GM21515 (cell line): Measurements from ENCODE around the gene ERN1.
"Not testable (repeated sequence)": the region's sequence is repeated elsewhere in the genome, so short reads cannot be mapped to it uniquely, and the experiment has no call there.

Source experiments
- ATAC-seq: cut with Tn5 transposase; IDR thresholded peaks from one replicate; pipeline ENCODE4 v1.9.1; 2021; ENCODE audit not compliant: unreplicated experiment

Gene ERN1

GRCh38 chr17:64036198-64036922, 93.6 kb downstream of the ERN1 start:
- ATAC-seq = no peak

DNA sequence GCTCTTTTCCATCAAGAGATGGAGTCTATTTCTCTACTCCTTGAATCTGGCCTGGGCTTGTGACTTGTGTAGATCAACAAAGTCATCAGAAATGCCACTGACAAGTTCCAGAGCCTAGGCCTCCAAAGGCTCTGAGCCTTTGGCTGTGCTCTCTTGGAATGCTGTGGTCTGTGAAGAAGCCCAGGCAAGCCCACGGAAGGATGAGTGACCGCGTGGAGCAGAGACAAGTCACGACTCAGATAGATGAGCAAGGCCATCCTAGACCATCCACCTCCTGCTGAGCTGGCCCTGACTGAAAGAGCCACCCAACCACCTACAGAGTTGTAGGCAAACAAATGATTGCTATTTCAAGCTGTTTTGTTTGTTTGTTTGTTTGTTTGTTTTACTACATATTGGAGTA, 97.9 kb downstream of the ERN1 start:
- ATAC-seq = no peak

GRCh38 chr17:64028874-64029464, 101.0 kb downstream of the ERN1 start:
- no peak for ATAC-seq

DNA sequence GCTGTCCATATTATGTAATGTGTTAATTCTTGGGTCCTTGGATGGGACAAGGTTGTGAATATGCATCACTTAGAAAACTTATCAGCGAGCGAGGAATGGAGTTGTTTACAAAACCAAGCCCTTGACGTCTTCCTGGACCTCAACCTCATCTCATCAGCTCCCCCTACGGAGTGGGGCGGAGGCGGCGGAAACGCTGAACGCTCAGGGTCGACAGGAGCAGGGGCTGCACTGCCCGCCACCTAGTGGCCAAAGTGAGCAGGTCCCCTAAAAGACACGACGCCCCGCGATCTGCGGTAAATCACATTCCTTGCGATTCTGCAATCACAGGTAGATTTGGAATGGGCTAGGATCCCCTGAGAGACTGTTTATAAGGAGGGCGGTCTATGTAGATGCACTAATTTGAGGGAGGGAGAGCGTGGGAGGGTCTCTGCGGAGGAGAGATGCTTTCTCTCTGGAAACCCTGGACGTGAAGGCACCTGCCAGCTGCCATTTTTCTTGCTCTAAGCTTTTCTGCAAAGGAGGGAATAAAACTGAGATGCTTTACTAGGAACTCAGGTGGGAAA, 104.1 kb downstream of the ERN1 start:
- peak; percentile 74 for ATAC-seq

DNA sequence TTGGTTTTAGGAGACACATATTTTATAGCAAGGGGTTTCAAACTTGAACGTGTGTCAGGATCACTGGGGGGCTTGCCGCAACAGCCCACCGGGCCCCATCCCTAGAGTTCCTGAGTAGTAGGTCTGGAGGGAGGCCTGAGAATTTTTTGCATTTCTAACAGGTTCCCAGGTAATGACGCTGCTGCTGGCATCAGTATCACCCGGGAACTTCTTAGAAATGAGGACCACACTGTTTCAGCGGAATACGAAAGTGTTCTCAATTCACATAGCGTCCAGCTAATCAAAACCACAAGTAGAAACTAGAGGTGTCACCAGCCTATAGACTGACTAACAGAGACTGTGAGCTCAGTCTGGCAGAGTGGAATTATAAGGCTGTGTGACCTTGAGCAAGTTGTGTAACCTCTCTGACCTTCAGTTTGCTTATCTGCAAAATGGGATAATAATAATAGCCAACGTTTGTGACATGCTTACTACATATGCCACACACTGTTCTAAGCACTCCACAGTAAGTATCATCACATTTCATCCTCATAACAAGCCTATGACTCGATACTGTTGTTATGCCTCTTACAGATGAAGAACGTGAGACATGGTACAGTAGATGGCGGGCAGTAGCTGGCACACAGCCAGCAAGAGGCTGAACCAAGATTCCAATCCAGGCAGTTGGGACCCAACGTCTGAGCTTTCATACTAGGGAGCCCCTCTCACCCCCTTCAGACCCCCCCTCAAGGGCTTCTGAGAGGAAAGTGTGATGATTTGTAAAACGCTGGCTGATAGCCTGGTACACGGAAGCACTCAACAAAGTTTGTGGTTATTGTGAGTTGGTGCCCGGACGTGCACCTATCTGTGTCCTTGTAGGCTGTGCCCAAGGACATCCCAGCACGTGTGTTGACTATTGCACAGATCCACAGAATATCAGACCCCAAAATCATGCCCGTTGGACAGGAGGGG, 104.9 kb downstream of the ERN1 start:
- ATAC-seq = no peak

- no peak for ATAC-seq
Observed at GRCh38 chr17:64024215-64024654, 105.7 kb downstream of the ERN1 start.

DNA sequence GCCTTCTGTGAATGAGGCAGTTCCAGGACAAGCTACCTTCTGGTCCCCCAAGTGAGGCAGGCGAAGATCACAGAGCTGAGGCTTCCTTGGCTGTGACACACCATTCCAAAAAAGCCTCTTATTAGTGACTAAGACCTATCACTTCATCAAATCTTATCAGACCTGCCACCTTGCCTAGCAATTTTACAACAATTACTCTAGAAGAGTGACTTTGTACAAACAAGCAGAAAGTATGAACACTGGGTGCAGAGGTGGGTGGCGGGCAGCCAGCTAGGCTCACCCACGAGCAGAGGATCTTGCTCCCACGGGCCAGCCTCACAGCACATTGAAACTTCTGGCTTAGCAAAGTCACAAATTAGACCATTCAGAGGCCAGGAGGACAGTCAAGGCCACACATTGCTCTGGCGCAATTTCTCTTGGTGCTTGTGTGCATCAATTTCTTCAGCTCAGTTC, 107.3 kb downstream of the ERN1 start:
- ATAC-seq = no peak

GRCh38 chr17:64020056-64020766, 109.7 kb downstream of the ERN1 start, which contains the start of gene ICAM2:
Gene ICAM2, minus strand, starts transcription at chr17:64020633. Its CDS starts 13,942 bp downstream, at chr17:64006691.
- ATAC-seq = peak; percentile 63

DNA sequence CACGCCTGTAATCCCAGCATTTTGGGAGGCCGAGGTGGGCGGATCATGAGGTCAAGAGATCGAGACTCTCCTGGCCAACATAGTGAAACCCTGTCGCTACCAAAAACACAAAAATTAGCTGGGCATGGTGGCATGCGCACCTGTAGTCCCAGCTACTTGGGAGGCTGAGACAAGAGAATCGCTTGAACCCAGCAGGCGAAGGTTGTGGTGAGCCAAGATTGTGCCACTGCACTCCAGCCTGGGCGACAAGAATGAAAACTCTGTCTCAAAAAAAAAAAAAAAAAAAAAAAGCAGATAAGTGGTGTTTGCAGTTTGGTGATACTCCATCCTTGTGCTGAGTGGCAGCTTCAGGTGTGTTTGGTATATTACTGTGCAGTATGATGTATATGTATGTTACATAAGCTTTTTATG, 110.4 kb downstream of the ERN1 start:
- ATAC-seq = not testable (repeated sequence)

DNA sequence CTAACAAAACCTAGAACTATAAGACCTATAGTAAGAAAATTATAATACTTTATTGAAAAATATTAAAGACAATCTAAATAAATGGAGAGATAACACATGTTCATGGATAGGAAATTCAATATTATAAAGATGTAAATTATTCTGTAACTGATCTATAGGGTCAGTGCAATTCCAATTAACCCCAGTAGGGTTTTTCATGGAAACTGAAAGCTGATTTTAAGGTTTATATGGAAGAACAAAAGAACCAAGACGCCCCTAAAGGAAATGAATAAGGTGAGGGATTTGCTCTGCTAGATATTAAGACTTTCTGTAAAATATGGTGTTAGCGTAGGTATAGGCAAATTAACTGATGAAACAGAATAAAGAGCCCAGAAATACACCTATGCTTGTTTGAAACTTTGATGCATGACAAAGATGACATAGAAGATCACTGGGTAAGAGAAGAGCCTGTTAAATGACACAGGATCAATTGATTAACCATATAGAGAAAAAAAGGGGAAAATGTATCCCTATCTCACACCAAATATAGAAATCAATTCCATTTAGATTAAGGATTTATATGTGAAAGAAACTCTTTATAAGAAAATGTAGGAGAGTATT, 112.5 kb downstream of the ERN1 start:
- ATAC-seq = no peak

DNA sequence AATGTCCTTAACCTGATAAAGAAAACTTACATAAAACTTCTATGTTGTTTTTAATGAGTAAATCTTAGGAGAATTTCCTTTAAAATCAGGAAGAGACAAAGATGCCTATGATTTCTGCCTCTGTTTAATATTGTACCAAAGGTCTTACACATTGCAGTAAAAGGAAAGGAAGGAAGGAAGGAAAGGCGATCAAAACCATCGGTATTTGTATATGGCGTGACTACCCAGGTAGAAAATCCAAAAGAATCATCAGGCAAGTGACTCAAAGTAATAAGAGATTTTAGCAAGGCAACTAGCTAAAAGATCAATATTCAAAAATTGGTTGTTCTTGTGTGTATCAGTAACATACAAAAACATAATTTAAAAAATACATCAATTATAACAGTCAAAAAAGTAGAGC, 113.0 kb downstream of the ERN1 start:
- no peak for ATAC-seq

- ATAC-seq = no peak
Observed at GRCh38 chr17:64016231-64016784, 113.6 kb downstream of the ERN1 start.

DNA sequence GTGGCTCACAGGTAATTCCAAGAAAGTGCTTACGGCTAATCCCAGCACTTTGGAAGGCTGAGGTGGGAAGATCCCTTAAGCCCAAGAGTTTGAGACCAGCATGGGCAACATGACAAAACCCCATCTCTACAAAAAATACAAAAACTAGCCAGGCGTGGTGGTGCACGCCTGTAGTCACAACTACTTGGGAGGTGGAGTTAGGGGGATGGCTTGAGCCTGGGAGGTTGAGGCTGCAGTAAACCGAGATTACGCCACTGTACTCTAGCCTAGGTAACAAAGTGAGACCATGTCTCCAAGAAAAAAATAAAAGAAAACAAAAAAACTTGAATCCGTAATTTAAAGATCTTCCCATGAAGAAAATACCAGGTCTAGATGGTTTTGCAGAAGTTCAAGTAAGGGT, 114.5 kb downstream of the ERN1 start:
- no peak for ATAC-seq

DNA sequence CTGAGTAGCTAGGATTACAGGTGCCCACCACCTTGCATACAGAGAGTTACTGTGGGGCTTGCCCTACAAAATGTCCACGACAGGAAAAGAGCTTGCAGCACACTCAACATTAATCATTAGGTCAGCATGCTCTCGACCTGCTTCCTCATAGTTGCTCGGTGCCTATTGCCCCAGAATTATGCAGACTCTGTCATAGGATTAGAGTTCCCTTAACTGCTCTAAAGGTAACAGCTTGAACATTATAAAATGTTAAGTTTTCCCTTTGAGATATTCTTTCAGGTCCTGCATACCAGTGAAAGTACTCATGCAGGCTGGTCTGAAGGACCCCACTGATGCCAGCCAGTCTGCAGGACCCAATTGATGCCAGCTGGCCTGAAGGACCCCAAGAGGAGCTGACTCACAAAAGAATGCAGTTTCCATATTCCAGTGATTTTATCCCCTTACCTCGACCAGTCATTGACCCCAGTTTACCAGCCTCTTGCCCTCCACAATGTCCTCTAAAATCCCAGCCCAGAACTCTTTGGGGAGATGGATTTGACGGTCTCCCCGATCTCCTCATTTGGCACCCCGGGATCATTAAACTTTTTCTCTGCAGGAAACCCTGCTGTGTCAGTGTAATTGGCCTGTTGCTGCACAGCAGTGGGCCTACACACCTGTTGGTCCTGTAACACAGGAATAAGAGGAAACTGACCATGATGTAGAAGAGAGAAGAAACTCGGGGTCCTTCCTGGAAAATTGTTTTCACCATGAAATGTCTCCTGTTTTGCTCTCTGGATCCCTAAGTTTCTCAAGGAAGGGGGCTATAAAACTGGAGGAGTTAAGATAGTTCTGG, 120.2 kb downstream of the ERN1 start:
- no peak for ATAC-seq

DNA sequence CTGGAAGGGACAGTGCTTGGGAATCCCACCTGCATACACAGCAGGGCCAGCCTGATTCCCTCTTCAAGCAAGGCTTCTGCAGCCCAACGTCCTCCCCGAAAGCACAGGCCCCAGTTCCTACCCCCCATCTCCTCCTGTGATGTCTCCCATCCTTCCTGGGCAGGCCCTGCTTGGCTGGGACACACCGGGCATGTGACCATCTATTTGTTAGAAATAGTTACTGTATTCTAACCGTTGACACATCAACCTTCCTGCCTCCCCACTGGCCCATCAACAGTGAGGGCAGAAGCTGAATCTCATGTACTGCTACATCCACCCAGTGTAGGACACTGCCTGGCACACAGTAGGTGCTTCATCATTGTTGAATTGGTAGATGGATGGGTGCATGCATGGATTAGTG, 121.1 kb downstream of the ERN1 start:
- ATAC-seq = no peak

DNA sequence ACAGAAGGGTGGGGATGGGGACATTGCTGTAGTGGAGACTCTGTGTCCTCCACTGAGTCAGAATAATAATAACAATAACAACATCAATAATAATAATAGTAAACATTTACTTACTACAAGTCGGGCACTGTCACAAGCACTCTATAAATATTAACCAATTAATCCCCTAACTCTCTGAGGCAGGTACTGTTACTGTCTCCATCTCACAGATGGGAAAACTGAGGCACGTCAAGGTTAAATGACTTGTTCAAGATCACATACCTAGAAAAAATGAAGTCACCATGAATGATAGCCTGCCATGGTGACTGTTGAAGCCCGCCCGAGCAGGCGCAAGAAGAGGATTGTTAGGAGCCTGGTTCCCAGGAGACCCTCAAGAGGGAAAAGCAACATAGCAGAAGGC, 121.6 kb downstream of the ERN1 start:
- no peak for ATAC-seq

GRCh38 chr17:64007838-64008282, 122.1 kb downstream of the ERN1 start:
- ATAC-seq = no peak

- ATAC-seq = not testable (repeated sequence)
Observed at GRCh38 chr17:64007089-64007837, 122.7 kb downstream of the ERN1 start.
